Esophagus muscularis mucosa (tissue), 4 donors: ENCODE measurements around the gene HAGHL.

Source experiments
- CTCF ChIP-seq, 3 experiments: fragments of 200-600 bp in 2 of 3; fragments of 450-650 bp in 1 of 3; sonication (generic) in 2 of 3; IDR thresholded peaks; one replicate each; pipeline ENCODE4 v1.5.1; 2017 to 2019; ENCODE audit warnings: antibody characterized with exemption in 3 of 3, mild to moderate bottlenecking in 2 of 3, moderate library complexity in 1 of 3
- EP300 ChIP-seq: sonication (generic); formaldehyde crosslinking; IDR thresholded peaks from one replicate; pipeline ENCODE4 v1.6.1; 2017; ENCODE audit warnings: antibody characterized with exemption
- POLR2A ChIP-seq: fragments of 450-650 bp; IDR thresholded peaks from one replicate; pipeline ENCODE4 v1.6.1; 2017; ENCODE audit warnings: antibody characterized with exemption, moderate library complexity, mild to moderate bottlenecking, low read depth

GRCh38 chr16:716200-716568, 10.7 kb upstream of the HAGHL start:
- TF ChIP-seq CTCF (IDR thresholded peaks at IDR 0.05) (no peak), EP300 (no peak), POLR2A (no peak)
